ENCODE results near the gene PCGF3. TPM values are rescaled to one million over a fixed set of nuclear protein-coding genes. Genes with fewer than 3 reads are reported as not detected.

Gene PCGF3
- total and polyA plus RNA-seq, 2 experiments from 2014 or later = 21.0 to 26.0 TPM

DNA sequence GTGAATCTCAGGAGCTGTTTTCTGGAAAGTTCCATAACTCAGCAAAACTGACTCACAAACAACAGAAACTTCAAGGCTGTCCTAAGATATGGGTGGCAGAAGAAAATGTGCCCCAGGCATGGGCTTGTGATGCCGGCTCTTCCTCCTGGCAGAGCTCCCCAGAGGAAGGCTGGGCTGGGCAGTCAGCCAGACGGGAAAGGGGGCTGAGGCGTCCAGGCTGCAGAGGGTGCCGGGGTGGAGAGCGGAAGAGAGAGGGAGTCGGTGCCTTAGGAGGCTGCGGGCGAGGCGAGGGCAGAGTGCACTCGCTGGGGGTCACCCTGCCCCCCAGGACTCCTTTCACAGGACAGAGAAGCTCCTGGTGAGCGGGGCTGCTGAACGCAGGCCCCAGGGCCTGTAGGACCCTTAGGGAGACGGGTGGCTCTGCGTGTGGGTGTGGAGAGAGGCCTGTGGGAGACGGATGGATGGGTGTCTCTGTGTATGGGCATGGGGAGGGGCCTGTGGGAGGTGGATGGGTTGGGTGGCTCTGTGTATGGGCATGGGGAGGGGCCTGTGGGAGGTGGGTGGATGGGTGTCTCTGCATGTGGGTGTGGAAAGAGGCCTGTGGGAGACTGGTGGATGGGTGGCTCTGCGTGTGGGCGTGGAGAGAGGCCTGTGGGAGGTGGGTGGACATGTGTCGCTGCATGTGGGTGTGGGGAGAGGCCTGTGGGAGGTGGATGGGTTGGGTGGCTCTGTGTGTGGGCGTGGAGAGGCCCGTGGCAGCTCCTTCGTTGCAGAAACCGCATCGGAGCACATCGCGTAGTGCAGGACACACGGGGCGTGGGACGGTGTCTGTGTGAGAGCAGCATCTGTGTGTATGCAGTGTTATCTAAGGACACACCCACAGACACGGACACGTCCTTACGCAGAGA lies 15.9 kb downstream of the PCGF3 start:
- Histone ChIP-seq H3K4me3 (no peak overlapping the region), H3K36me3 (ENCODE audit: low read depth) (no peaks in the 10 kb centered on the region), H3K79me2 (ENCODE audit: insufficient read depth) (peaks cover 92% of the 10 kb centered on the region), H3K27me3 (replicated peaks; ENCODE audit: insufficient read depth) (no peaks in the 10 kb centered on the region), H3K4me1 (ENCODE audit: insufficient read depth) (peaks cover 21% of the 10 kb centered on the region), H4K20me1 (ENCODE audit: insufficient read depth) (no peaks in the 10 kb centered on the region), H3K4me2 (ENCODE audit: unreplicated experiment) (peak overlapping the region; percentile 37), H3F3A (ENCODE audit: insufficient read depth) (no peaks in the 10 kb centered on the region; the same call in 1 of the 2 replicates), H3K9ac (peak overlapping the region; percentile 66), H3K27ac (peak overlapping the region; percentile 83), H3K9me2 (ENCODE audit: insufficient read depth) (no peaks in the 10 kb centered on the region), H3K9me3 (ENCODE audit: low read depth) (no peaks in the 10 kb centered on the region), H2AFZ (no peak overlapping the region)
- 54 to 55% methylated on average over 27 to 31 of the region's 31 CpGs for WGBS, 2 experiments (ENCODE audit: low coverage in 1 of 2, low lambda C conversion rate in 2 of 2, missing lambda C conversion rate in 2 of 2)
- DNase-seq = peak; percentile 76
- TF ChIP-seq EZH2phosphoT487 (IDR thresholded peaks at IDR 0.05; ENCODE audit: insufficient read depth, low read depth) (no peak), EZH2 (IDR thresholded peaks at IDR 0.05; ENCODE audit: insufficient read depth, poor library complexity, severe bottlenecking) (no peak)
- in situ Hi-C loops (cut with MboI) = no loop called here

DNA sequence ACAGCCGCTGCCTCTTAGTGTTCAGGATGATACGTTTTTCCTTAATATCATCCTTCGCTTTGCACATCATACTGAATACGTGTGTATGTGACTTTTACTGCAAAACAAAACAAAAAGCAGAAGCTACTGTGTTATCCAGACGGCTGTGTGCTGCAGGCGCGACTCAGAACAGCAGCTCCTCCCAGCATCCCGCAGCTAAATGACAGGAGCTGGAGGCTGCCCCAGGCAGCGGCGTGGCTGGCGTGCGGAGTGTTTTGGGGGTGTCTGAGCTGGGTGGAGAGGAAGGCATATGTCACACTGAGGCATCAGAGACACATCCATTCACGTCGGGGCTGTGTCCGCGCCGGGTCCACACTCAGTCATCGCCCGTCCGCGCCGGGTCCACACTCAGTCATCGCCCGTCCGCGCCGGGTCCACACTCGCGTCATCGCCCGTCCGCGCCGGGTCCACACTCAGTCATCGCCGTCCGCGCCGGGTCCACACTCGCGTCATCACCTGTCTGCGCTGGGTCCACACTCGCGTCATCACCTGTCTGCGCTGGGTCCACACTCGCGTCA lies 16.6 kb downstream of the PCGF3 start:
- Histone ChIP-seq H3K4me1 (ENCODE audit: insufficient read depth) (peaks cover 27% of the 10 kb centered on the region), H3K27ac (peak overlapping the region; percentile 83), H3K4me2 (ENCODE audit: unreplicated experiment) (no peak overlapping the region), H3K9me2 (ENCODE audit: insufficient read depth) (no peaks in the 10 kb centered on the region), H3K4me3 (no peak overlapping the region), H3K36me3 (ENCODE audit: low read depth) (no peaks in the 10 kb centered on the region), H3K27me3 (replicated peaks; ENCODE audit: insufficient read depth) (no peaks in the 10 kb centered on the region), H2AFZ (no peak overlapping the region), H3F3A (ENCODE audit: insufficient read depth) (peaks cover under 1% of the 10 kb centered on the region; the same call in 1 of the 2 replicates), H3K9me3 (ENCODE audit: low read depth) (no peaks in the 10 kb centered on the region), H4K20me1 (ENCODE audit: insufficient read depth) (no peaks in the 10 kb centered on the region; the same call in 1 of the 2 replicates), H3K9ac (no peak overlapping the region), H3K79me2 (ENCODE audit: insufficient read depth) (peaks cover 97% of the 10 kb centered on the region)
- WGBS, 2 experiments (ENCODE audit: low coverage in 1 of 2, low lambda C conversion rate in 2 of 2, missing lambda C conversion rate in 2 of 2) = 76 to 87% methylated on average over 19 to 47 of the region's 47 CpGs
- in situ Hi-C loops (cut with MboI) = no loop called here
- TF ChIP-seq EZH2 (IDR thresholded peaks at IDR 0.05; ENCODE audit: insufficient read depth, poor library complexity, severe bottlenecking) (no peak), EZH2phosphoT487 (IDR thresholded peaks at IDR 0.05; ENCODE audit: insufficient read depth, low read depth) (no peak)
- peak; percentile 30 for DNase-seq

GRCh38 chr4:722851-723360 lies 17.3 kb downstream of the PCGF3 start:
- TF ChIP-seq EZH2phosphoT487 (IDR thresholded peaks at IDR 0.05; ENCODE audit: insufficient read depth, low read depth) (no peak), EZH2 (IDR thresholded peaks at IDR 0.05; ENCODE audit: insufficient read depth, poor library complexity, severe bottlenecking) (no peak)
- no peak for DNase-seq
- 97 to 99% methylated on average over 15 to 61 of the region's 61 CpGs for WGBS, 2 experiments (ENCODE audit: low coverage in 1 of 2, low lambda C conversion rate in 2 of 2, missing lambda C conversion rate in 2 of 2)
- no peak overlapping the region for H3K27ac ChIP-seq
- no peak overlapping the region for H3K4me3 ChIP-seq
- peaks cover 6% of the 10 kb centered on the region; the same call in 1 of the 2 replicates for H3F3A ChIP-seq (ENCODE audit: insufficient read depth)
- no peaks in the 10 kb centered on the region; the same call in 1 of the 2 replicates for H4K20me1 ChIP-seq (ENCODE audit: insufficient read depth)
- peaks cover 97% of the 10 kb centered on the region for H3K79me2 ChIP-seq (ENCODE audit: insufficient read depth)
- no peaks in the 10 kb centered on the region for H3K27me3 ChIP-seq (replicated peaks; ENCODE audit: insufficient read depth)
- peaks cover 31% of the 10 kb centered on the region for H3K4me1 ChIP-seq (ENCODE audit: insufficient read depth)
- H3K9me2 ChIP-seq (ENCODE audit: insufficient read depth) = no peaks in the 10 kb centered on the region
- H3K4me2 ChIP-seq (ENCODE audit: unreplicated experiment) = no peak overlapping the region
- in situ Hi-C loops (cut with MboI) = no loop called here
- H2AFZ ChIP-seq = no peak overlapping the region
- no peak overlapping the region for H3K9ac ChIP-seq
- H3K36me3 ChIP-seq (ENCODE audit: low read depth) = no peaks in the 10 kb centered on the region
- no peaks in the 10 kb centered on the region for H3K9me3 ChIP-seq (ENCODE audit: low read depth)

- H3K9ac ChIP-seq = no peak overlapping the region
- H3K4me3 ChIP-seq = no peak overlapping the region
- no peaks in the 10 kb centered on the region for H3K9me2 ChIP-seq (ENCODE audit: insufficient read depth)
- H2AFZ ChIP-seq = no peak overlapping the region
- in situ Hi-C loops (cut with MboI) = no loop called here
- no peaks in the 10 kb centered on the region for H3K9me3 ChIP-seq (ENCODE audit: low read depth)
- 94 to 96% methylated on average over 27 to 28 of the region's 28 CpGs for WGBS, 2 experiments (ENCODE audit: low coverage in 1 of 2, low lambda C conversion rate in 2 of 2, missing lambda C conversion rate in 2 of 2)
- peaks cover 8% of the 10 kb centered on the region; the same call in 1 of the 2 replicates for H3F3A ChIP-seq (ENCODE audit: insufficient read depth)
- H3K4me1 ChIP-seq (ENCODE audit: insufficient read depth) = peaks cover 31% of the 10 kb centered on the region
- peaks cover 97% of the 10 kb centered on the region for H3K79me2 ChIP-seq (ENCODE audit: insufficient read depth)
- no peaks in the 10 kb centered on the region; the same call in 1 of the 2 replicates for H4K20me1 ChIP-seq (ENCODE audit: insufficient read depth)
- H3K4me2 ChIP-seq (ENCODE audit: unreplicated experiment) = no peak overlapping the region
- H3K27ac ChIP-seq = no peak overlapping the region
- no peaks in the 10 kb centered on the region for H3K27me3 ChIP-seq (replicated peaks; ENCODE audit: insufficient read depth)
- no peak for TF ChIP-seq EZH2phosphoT487 (IDR thresholded peaks at IDR 0.05; ENCODE audit: insufficient read depth, low read depth)
- no peak for TF ChIP-seq EZH2 (IDR thresholded peaks at IDR 0.05; ENCODE audit: insufficient read depth, poor library complexity, severe bottlenecking)
- no peak for DNase-seq
- no peaks in the 10 kb centered on the region for H3K36me3 ChIP-seq (ENCODE audit: low read depth)
Observed at GRCh38 chr4:723751-724530, 18.3 kb downstream of the PCGF3 start.

Measured in GM23248 (cell line).